Mucosa of descending colon (tissue), 3 donors: ENCODE data around the gene RUNX3. TPM values are rescaled to one million over a fixed set of nuclear protein-coding genes. Genes with fewer than 3 reads are reported as not detected.
A peak's percentile ranks its signal among the peaks of the same experiment; 100 is the strongest.

Source experiments
- ATAC-seq: fragments of 200-7000 bp; cut with Tn5 transposase; one replicate; pipeline ENCODE4 v1.9.1; 2020; ENCODE audit warnings: mild to moderate bottlenecking, moderate library complexity
- DNase-seq, 3 donors: peaks; one replicate each; pipeline ENCODE4 v3.0.0-alpha.2; 2020
- H3K36me3 ChIP-seq: fragments of 200-600 bp; one replicate; pipeline ENCODE4 v1.8.0; 2021; ENCODE audit warnings: low read depth, mild to moderate bottlenecking
- H3K4me1 ChIP-seq: fragments of 200-600 bp; one replicate; pipeline ENCODE4 v1.8.0; 2021; ENCODE audit warnings: low read depth, mild to moderate bottlenecking
- H3K4me3 ChIP-seq: fragments of 200-600 bp; one replicate; pipeline ENCODE4 v1.8.0; 2021; ENCODE audit warnings: mild to moderate bottlenecking
- H3K9me3 ChIP-seq: fragments of 200-600 bp; one replicate; pipeline ENCODE4 v1.8.0; 2021; ENCODE audit warnings: mild to moderate bottlenecking
- CTCF ChIP-seq: fragments of 200-600 bp; IDR thresholded peaks from one replicate; pipeline ENCODE4 v1.8.0; 2022; ENCODE audit warnings: antibody characterized with exemption, mild to moderate bottlenecking
- intact Hi-C, 2 donors: fragments of 100-400 bp; cut with DNase I in 1 of 2; cut with micrococcal nuclease in 1 of 2; formaldehyde crosslinking; loops; one replicate each; pipeline versions ENCODE4 v1.11.0 to v1.11.1; 2022; cut with DNase I, micrococcal nuclease
- total RNA-seq, 3 donors: library from RNA; stranded (reverse); fragmentation: NEBNext Ultra II Directional in 2 of 3; extraction: Animal tissue kit (Norgen Biotek cat#: 25700) in 2 of 3; gene quantifications; one replicate each; pipeline versions ENCODE4 v1.2.1 to v1.2.4, GENCODE V29; 2021 to 2023
- donor health status: DM: no; HTN: no; CAD: no; lungs with moderate emphysema.
- donor health status: DM: no; HTN: no; CAD: no.
- donor health status: DM: no; HTN: yes; CAD: no.

Gene RUNX3
- total RNA-seq, 3 donors from 2014 or later = 3.2 to 6.1 (median 5.0) TPM

- TF ChIP-seq CTCF = peak; percentile 81
- intact Hi-C loops = no loop called here
- Histone ChIP-seq H3K36me3 (no peaks in the 10 kb centered on the region), H3K4me3 (no peak overlapping the region), H3K4me1 (peaks cover 14% of the 10 kb centered on the region), H3K9me3 (no peaks in the 10 kb centered on the region)
- peak; percentile 58 to 77 (median 66) for DNase-seq
- peak; percentile 58 for ATAC-seq
Observed at GRCh38 chr1:24932284-24932683, 2.2 kb upstream of the RUNX3 start.

- Histone ChIP-seq H3K4me1 (peaks cover 18% of the 10 kb centered on the region), H3K9me3 (no peaks in the 10 kb centered on the region), H3K4me3 (no peak overlapping the region), H3K36me3 (no peaks in the 10 kb centered on the region)
- DNase-seq (peak in 1 of 3 donors; percentile 65), ATAC-seq (no peak)
- no peak for TF ChIP-seq CTCF
- intact Hi-C loops = no loop called here
Observed at GRCh38 chr1:24931468-24932231, 1.6 kb upstream of the RUNX3 start.

- peaks cover 19% of the 10 kb centered on the region for H3K4me1 ChIP-seq
Observed at GRCh38 chr1:24931146-24931467, 1.0 kb upstream of the RUNX3 start.

GRCh38 chr1:24929398-24930259 lies 447 bp downstream of the RUNX3 start:
- Histone ChIP-seq H3K9me3 (no peaks in the 10 kb centered on the region), H3K4me3 (peak overlapping the region; percentile 17), H3K36me3 (no peaks in the 10 kb centered on the region), H3K4me1 (peaks cover 19% of the 10 kb centered on the region)
- DNase-seq (peak in 2 of 3 donors; percentile 51 to 68), ATAC-seq (peak; percentile 8)
- no peak for TF ChIP-seq CTCF
- intact Hi-C loops = no loop called here

More at GRCh38 chr1:24931146-24931467, 1.0 kb upstream of the RUNX3 start:
- TF ChIP-seq CTCF = no peak
- intact Hi-C loops = no loop called here
- ATAC-seq (no peak), DNase-seq (no peak)
- H3K9me3 ChIP-seq = no peaks in the 10 kb centered on the region
- no peaks in the 10 kb centered on the region for H3K36me3 ChIP-seq
- no peak overlapping the region for H3K4me3 ChIP-seq

GRCh38 chr1:24928689-24929397 lies 1.2 kb downstream of the RUNX3 start:
- ATAC-seq = peak; percentile 25
- Histone ChIP-seq H3K36me3 (no peaks in the 10 kb centered on the region), H3K9me3 (no peaks in the 10 kb centered on the region), H3K4me1 (peaks cover 19% of the 10 kb centered on the region), H3K4me3 (peak overlapping the region; percentile 17)
- DNase-seq = peak; percentile 32 to 76 (median 61)
- no peak for TF ChIP-seq CTCF
- intact Hi-C loops = no loop called here
